Activated naive CD4-positive, alpha-beta T cell treated with anti-CD3 and anti-CD28 coated beads, Interleukin-2, amount 50 U/mL, for 24 hours (primary cell): ENCODE data around the gene WBP2NL.

ENCODE experiments used
- H3K27ac Mint-ChIP-seq: one replicate; pipeline ENCODE4 v1.8.0; 2021; ENCODE audit warnings: mild to moderate bottlenecking, mixed read lengths
- H3K27me3 Mint-ChIP-seq: one replicate; pipeline ENCODE4 v1.8.0; 2021; ENCODE audit warnings: mixed read lengths
- H3K36me3 Mint-ChIP-seq: one replicate; pipeline ENCODE4 v1.8.0; 2021; ENCODE audit warnings: mixed read lengths
- H3K4me1 Mint-ChIP-seq: one replicate; pipeline ENCODE4 v1.8.0; 2021; ENCODE audit warnings: mixed read lengths
- H3K4me3 Mint-ChIP-seq: one replicate; pipeline ENCODE4 v1.8.0; 2021; ENCODE audit warnings: mild to moderate bottlenecking, mixed read lengths
- H3K9me3 Mint-ChIP-seq: one replicate; pipeline ENCODE4 v1.8.0; 2021; ENCODE audit warnings: mixed read lengths

The WBP2NL gene

GRCh38 chr22:42050641-42051180 lies 52.1 kb downstream of the WBP2NL start:
- no peaks in the 10 kb centered on the region for H3K4me1 Mint-ChIP-seq
- no peaks in the 10 kb centered on the region for H3K27me3 Mint-ChIP-seq
- no peaks in the 10 kb centered on the region for H3K9me3 Mint-ChIP-seq
- H3K36me3 Mint-ChIP-seq, result no peaks in the 10 kb centered on the region
- H3K4me3 Mint-ChIP-seq, result no peak overlapping the region
- no peak overlapping the region for H3K27ac Mint-ChIP-seq

DNA sequence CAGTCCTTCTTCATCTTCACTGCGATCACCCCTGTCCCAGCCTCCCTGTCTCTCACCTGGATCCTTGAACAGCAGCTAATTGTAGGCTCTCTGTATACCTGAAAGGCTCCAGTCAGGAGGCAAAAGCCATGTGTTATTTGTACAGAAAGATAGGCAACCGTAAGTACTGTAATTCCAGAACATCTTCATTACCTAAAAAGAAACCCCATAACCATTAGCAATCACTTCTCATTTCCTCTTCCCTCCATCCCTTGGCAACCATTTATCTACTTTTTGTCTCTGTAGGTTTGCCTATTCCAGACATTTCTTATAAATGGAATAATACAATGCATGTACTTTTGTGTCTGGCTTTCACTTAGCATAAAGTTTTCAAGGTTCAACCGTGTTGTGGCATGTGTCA lies 54.2 kb downstream of the WBP2NL start:
- H3K9me3 Mint-ChIP-seq, result peaks cover 14% of the 10 kb centered on the region
- no peaks in the 10 kb centered on the region for H3K4me1 Mint-ChIP-seq
- H3K36me3 Mint-ChIP-seq, result peaks cover 7% of the 10 kb centered on the region
- no peaks in the 10 kb centered on the region for H3K27me3 Mint-ChIP-seq
- no peak overlapping the region for H3K27ac Mint-ChIP-seq
- H3K4me3 Mint-ChIP-seq, result no peak overlapping the region

DNA sequence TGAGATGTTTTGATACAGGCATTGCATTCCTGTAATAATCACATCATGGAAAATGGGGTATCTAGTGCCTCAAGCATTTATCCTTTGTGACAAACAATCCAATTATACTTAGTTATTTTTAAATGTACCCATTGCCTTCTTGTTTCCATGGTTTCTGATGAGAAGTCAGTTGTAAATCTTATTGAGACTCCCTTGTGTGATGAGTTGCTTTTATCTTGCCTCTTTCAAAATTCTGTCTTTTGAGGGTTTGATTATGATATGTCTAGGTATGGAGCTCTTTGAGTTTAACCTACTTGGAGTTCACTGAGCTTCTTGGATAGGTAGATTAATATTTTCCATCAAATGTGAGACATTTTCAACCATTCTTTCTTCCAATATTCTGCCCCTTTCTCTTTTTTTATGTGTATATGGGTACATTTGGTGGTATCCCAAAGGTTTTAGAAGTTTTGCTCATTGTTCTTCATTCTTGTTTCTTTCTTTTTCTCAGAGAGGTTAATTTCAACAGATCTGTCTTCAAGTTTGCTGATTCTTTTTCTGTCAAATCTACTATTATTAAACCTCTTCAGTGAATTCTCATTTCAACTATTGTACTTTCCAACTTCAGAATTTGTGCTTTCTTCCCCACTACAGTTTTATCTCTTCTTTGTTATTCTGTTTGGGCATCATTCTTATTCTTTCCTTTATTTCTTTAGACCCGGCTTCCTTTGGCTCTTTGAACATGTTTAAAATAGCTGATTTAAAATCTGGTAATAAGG lies 58.3 kb downstream of the WBP2NL start:
- Mint-ChIP-seq H3K9me3 (peaks cover 14% of the 10 kb centered on the region), H3K4me1 (no peaks in the 10 kb centered on the region), H3K36me3 (peaks cover 17% of the 10 kb centered on the region), H3K4me3 (no peak overlapping the region), H3K27me3 (no peaks in the 10 kb centered on the region), H3K27ac (no peak overlapping the region)

DNA sequence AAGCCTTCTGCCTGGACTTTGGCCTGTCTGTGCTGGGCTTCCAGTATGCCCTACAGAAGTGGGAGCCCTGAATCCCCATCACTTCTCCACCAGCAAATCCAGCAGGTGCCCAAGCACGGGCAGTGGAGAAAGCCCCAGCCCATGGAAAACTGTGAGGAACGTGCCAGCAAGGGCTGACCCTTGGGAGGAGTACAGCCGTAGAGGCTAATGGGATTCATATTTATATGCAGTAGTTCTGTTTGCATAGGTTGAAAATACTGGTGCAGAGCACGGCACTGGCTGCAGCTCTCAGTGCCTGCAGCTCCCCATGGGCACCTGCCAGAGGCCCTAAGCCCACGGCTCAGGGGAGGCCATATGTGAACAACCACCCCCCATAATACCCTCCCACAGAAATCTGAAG lies 61.9 kb downstream of the WBP2NL start:
- Mint-ChIP-seq H3K27ac (no peak overlapping the region), H3K4me3 (no peak overlapping the region), H3K9me3 (peaks cover 14% of the 10 kb centered on the region), H3K36me3 (peaks cover 17% of the 10 kb centered on the region), H3K4me1 (no peaks in the 10 kb centered on the region), H3K27me3 (no peaks in the 10 kb centered on the region)

DNA sequence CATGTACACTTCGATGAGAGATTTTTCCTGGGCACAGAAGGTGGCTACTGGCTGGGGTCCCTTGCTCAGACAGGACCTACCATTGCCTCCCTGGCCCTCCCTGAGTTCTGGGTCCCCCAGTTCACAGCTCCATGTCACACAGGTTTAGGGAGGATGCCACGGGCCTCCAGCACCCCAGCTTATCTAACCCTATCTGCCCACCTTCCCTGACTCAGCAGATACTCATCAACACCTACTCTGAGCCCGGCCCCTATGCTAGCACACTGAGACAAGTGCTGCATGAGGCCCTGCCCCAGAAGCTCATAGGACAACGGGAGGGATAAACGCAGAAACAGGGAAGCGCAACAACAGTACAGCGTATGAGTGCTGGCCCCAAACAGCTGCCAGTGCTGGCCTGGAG lies 62.5 kb downstream of the WBP2NL start:
- no peaks in the 10 kb centered on the region for H3K4me1 Mint-ChIP-seq
- no peak overlapping the region for H3K27ac Mint-ChIP-seq
- no peaks in the 10 kb centered on the region for H3K27me3 Mint-ChIP-seq
- H3K9me3 Mint-ChIP-seq, result peaks cover 12% of the 10 kb centered on the region
- H3K4me3 Mint-ChIP-seq, result no peak overlapping the region
- H3K36me3 Mint-ChIP-seq, result peaks cover 17% of the 10 kb centered on the region

- no peaks in the 10 kb centered on the region for H3K9me3 Mint-ChIP-seq
- H3K27me3 Mint-ChIP-seq, result no peaks in the 10 kb centered on the region
- H3K4me1 Mint-ChIP-seq, result no peaks in the 10 kb centered on the region
- no peak overlapping the region for H3K4me3 Mint-ChIP-seq
- no peak overlapping the region for H3K27ac Mint-ChIP-seq
- H3K36me3 Mint-ChIP-seq, result peaks cover 11% of the 10 kb centered on the region
Observed at GRCh38 chr22:42062506-42063170, 64.0 kb downstream of the WBP2NL start.

- Mint-ChIP-seq H3K9me3 (no peaks in the 10 kb centered on the region), H3K27ac (no peak overlapping the region), H3K4me1 (peaks cover 4% of the 10 kb centered on the region), H3K27me3 (no peaks in the 10 kb centered on the region), H3K36me3 (peaks cover 5% of the 10 kb centered on the region), H3K4me3 (no peak overlapping the region)
Observed at GRCh38 chr22:42064629-42065028, 66.0 kb downstream of the WBP2NL start.

- peaks cover 3% of the 10 kb centered on the region for H3K36me3 Mint-ChIP-seq
- H3K27me3 Mint-ChIP-seq, result no peaks in the 10 kb centered on the region
- H3K4me1 Mint-ChIP-seq, result peaks cover 12% of the 10 kb centered on the region
- H3K27ac Mint-ChIP-seq, result no peak overlapping the region
- no peak overlapping the region for H3K4me3 Mint-ChIP-seq
- no peaks in the 10 kb centered on the region for H3K9me3 Mint-ChIP-seq
Observed at GRCh38 chr22:42065438-42066125, 67.0 kb downstream of the WBP2NL start.

GRCh38 chr22:42066126-42066761 lies 67.7 kb downstream of the WBP2NL start:
- Mint-ChIP-seq H3K27me3 (no peaks in the 10 kb centered on the region), H3K9me3 (no peaks in the 10 kb centered on the region), H3K27ac (no peak overlapping the region), H3K36me3 (peaks cover 2% of the 10 kb centered on the region), H3K4me1 (peaks cover 18% of the 10 kb centered on the region), H3K4me3 (no peak overlapping the region)

DNA sequence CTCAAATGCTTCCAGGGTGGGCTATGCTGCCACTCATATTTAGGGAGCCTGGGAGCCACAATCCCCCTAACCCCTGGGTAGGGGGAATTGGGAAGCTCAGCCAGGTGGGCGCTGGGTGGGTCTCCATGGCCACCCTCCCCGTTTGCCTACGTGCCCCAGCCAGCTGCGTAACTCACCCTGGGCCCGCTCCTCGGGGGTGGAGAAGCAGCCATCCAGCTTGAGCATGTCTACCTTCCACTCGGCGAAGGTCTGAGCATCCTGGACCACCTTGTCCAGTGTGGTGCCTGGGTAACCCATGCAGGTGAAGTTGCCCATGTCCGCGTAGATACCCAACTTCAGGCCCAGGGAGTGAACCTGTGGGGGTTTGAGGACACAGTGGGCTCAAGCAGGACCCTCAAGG lies 68.3 kb downstream of the WBP2NL start:
- Mint-ChIP-seq H3K36me3 (peaks cover 2% of the 10 kb centered on the region), H3K9me3 (no peaks in the 10 kb centered on the region), H3K4me1 (peaks cover 24% of the 10 kb centered on the region), H3K27me3 (no peaks in the 10 kb centered on the region), H3K27ac (no peak overlapping the region), H3K4me3 (no peak overlapping the region)

DNA sequence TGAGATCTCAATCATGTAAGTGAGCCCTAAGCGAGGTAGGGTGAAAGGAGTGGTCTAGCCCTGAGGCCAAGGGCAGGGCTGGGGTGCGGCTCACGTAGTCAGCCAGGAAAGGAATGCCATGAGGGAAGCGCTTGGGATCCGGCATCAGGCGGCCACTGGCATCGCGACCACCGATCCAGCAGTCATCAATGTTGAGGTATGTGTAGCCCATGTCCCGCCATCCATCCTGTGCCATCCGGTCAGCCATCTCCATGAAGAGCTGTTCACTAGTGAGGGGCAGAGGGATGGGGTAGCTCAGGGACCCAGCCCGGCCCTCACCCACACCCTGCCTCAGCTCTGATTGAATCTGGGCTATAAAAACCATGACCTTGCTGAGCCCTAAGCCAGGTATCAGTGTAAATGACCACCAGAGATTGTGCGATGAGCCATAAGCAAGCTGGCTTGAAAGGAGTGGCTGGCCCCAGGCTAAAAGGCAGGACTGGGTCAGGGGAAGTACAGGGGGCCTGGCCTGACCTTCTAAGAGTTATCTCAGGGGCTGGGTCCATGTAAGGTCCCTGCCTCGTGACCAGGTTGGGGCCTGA lies 69.2 kb downstream of the WBP2NL start:
- Mint-ChIP-seq H3K36me3 (peaks cover 2% of the 10 kb centered on the region), H3K27ac (no peak overlapping the region), H3K27me3 (no peaks in the 10 kb centered on the region), H3K4me3 (no peak overlapping the region), H3K9me3 (no peaks in the 10 kb centered on the region), H3K4me1 (peaks cover 28% of the 10 kb centered on the region)

- H3K9me3 Mint-ChIP-seq, result no peaks in the 10 kb centered on the region
- H3K4me1 Mint-ChIP-seq, result peaks cover 34% of the 10 kb centered on the region
- H3K27ac Mint-ChIP-seq, result no peak overlapping the region
- H3K27me3 Mint-ChIP-seq, result no peaks in the 10 kb centered on the region
- no peak overlapping the region for H3K4me3 Mint-ChIP-seq
- peaks cover 2% of the 10 kb centered on the region for H3K36me3 Mint-ChIP-seq
Observed at GRCh38 chr22:42068291-42068690, 69.7 kb downstream of the WBP2NL start.

DNA sequence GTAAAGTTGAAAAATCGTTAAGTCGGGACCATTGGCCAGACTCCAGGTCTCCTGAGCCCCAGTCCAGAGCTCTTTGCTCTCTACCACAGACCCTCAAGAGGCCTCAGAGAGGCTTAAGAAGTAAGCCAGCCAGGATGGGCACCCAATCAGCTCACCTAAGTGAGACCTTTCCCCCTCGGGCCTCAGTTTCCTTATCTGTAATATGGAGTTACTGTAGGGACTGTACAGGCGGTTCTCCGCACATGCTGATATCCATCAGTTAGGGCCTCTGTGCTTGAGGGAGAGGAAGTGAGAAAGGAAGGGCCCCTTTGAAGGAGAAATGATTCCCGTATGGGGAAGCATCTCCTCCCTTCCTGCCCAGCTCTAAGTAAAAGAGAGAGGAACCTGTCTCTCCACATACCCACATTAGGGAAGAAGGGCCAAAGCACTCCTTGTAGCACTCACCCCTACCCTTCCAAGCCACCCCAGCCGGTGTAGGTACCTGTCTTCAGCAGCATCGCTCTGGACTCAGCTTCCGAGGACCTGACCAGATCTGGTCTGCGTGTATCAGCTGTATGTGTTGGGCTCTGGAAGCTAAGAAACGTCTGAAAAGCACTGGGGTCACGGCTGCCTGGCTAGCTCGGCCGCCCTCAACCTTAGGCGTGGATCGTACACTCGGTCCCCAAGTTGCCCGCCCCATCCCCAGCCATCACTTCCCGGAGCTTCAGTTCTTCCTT lies 71.4 kb downstream of the WBP2NL start:
- Mint-ChIP-seq H3K4me1 (peaks cover 42% of the 10 kb centered on the region), H3K27ac (peak overlapping the region; percentile 65), H3K36me3 (peaks cover 2% of the 10 kb centered on the region), H3K9me3 (no peaks in the 10 kb centered on the region), H3K27me3 (no peaks in the 10 kb centered on the region), H3K4me3 (peak overlapping the region; percentile 90)

DNA sequence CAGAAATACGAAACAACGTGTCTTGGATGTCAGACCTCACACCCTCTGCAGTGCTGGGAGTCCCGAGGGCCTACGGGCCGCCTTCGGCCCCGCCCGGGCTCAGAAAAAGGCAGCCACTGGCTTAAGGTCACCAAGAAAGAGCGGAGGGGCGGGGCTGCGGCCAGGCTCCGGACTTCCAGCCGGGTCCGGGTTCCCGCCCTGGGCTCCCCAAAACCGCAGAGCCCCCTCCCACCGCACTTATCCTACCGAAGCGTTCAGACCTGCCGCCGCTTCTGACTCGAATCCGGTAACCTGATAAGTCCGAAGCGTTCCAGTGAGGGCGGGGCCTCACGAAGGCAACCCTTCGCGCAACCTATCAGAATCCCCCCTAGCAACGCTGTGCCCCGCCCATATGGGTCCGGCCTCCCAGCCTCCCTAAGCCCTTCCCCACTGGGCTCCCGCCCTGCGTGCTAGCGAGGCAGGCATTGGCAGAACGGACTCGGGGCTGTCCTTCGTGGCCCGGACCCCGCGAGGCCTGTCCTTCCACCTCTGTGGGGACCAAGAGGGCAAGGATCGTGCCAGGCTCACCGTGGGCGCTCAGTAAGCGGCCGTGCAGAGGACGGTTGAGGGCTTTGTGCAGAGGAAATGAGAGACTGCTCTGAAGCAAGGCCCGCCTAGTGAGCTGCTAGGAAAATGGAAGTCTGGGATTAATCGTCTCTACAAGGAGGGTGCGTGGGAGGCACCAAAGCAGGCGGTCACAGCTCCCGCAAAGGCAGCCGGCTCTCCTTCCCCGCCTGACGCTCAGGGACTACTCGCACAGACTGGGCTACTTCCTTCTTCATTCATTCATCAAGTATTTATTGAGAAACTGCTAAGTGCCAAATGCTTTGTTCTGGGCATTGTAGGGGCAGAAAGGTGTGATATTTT lies 72.2 kb downstream of the WBP2NL start, which contains the start of gene NAGA:
Gene NAGA (minus strand): TSS at position 296 of the 906 bp plus-strand sequence. CDS start 515 bp downstream, outside the sequence.
- Mint-ChIP-seq H3K36me3 (peaks cover 2% of the 10 kb centered on the region), H3K4me1 (peaks cover 44% of the 10 kb centered on the region), H3K27ac (peak within 1 kb of the TSS; percentile 81), H3K9me3 (no peaks in the 10 kb centered on the region), H3K27me3 (no peaks in the 10 kb centered on the region), H3K4me3 (peak within 1 kb of the TSS; percentile 90)
